HEK293 (cell line): ENCODE data around the gene ID1.

ENCODE experiments used
- CTCF ChIA-PET: fragments of 350-600 bp; formaldehyde crosslinking; extraction: SDS; loops from one replicate; lab custom pipeline; 2021; ENCODE audit warnings: antibody characterized with exemption; lab: Yijun Ruan, JAX
- POLR2A ChIA-PET: fragments of 300-600 bp; formaldehyde crosslinking; extraction: SDS; loops from one replicate; lab custom pipeline; 2020; ENCODE audit warnings: antibody characterized with exemption, inconsistent platforms; lab: Yijun Ruan, JAX
- H3K27ac ChIP-seq: fragments of 200-500 bp; sonication (Bioruptor generic); 2 replicates; pipeline ENCODE4 v1.5.1; 2014; ENCODE audit warnings: low read depth, low read length, control low read depth, inconsistent platforms; ENCODE audit errors: extremely low read depth
- H3K36me3 ChIP-seq, 2 experiments: fragments of 200-500 bp in 1 of 2; sonication (Bioruptor generic) in 1 of 2; 1 replicate in 1 of 2; 2 replicates in 1 of 2; pipeline ENCODE4 v1.5.1; 2014 to 2017; ENCODE audit warnings: inconsistent platforms in 2 of 2, low read length in 2 of 2; ENCODE audit not compliant: control insufficient read depth in 2 of 2, insufficient read depth in 1 of 2
- H3K4me1 ChIP-seq: fragments of 200-500 bp; sonication (Bioruptor generic); 2 replicates; pipeline ENCODE4 v1.5.1; 2014; ENCODE audit warnings: mild to moderate bottlenecking, low read length, inconsistent platforms; ENCODE audit not compliant: control insufficient read depth, insufficient read depth
- H3K4me3 ChIP-seq: 2 replicates; pipeline ENCODE4 v1.5.1; 2011; ENCODE audit warnings: low read depth, mild to moderate bottlenecking, control low read depth, low read length, moderate library complexity
- H3K9me3 ChIP-seq: fragments of 200-500 bp; sonication (Bioruptor generic); 2 replicates; pipeline ENCODE4 v1.5.1; 2014; ENCODE audit warnings: low read depth, low read length, inconsistent platforms; ENCODE audit not compliant: control insufficient read depth, insufficient read depth
- HIC1 ChIP-seq: fragments of 450-650 bp; formaldehyde crosslinking; IDR thresholded peaks from 2 replicates; pipeline ENCODE4 v1.5.1; 2016; ENCODE audit warnings: missing biosample characterization, missing genetic modification characterization
- TCF7L2 ChIP-seq: IDR thresholded peaks from 2 replicates; pipeline ENCODE4 v1.6.1; 2011; ENCODE audit warnings: low read depth, mild to moderate bottlenecking, inconsistent platforms, low read length, moderate library complexity, borderline replicate concordance
- ZBTB26 ChIP-seq: fragments of 450-650 bp; formaldehyde crosslinking; optimal IDR thresholded peaks from 2 replicates; pipeline ENCODE3; 2016; ENCODE audit warnings: missing biosample characterization, mild to moderate bottlenecking, missing genetic modification characterization
- ZFP37 ChIP-seq: fragments of 450-650 bp; formaldehyde crosslinking; IDR thresholded peaks from 2 replicates; pipeline ENCODE4 v1.5.1; 2016; ENCODE audit warnings: missing biosample characterization, missing genetic modification characterization
- ZNF133 ChIP-seq: fragments of 450-650 bp; formaldehyde crosslinking; IDR thresholded peaks from 2 replicates; pipeline ENCODE4 v1.5.1; 2016; ENCODE audit warnings: missing biosample characterization, missing genetic modification characterization
- ZNF146 ChIP-seq: fragments of 450-650 bp; formaldehyde crosslinking; IDR thresholded peaks from 2 replicates; pipeline ENCODE4 v1.5.1; 2016; ENCODE audit warnings: missing biosample characterization, missing genetic modification characterization
- ZNF214 ChIP-seq: fragments of 450-650 bp; formaldehyde crosslinking; IDR thresholded peaks from 2 replicates; pipeline ENCODE4 v1.5.1; 2017; ENCODE audit warnings: missing biosample characterization, mild to moderate bottlenecking, missing genetic modification characterization, borderline replicate concordance
- ZNF292 ChIP-seq: fragments of 450-650 bp; formaldehyde crosslinking; IDR thresholded peaks from 2 replicates; pipeline ENCODE4 v1.5.1; 2016; ENCODE audit warnings: low read depth, missing biosample characterization, missing genetic modification characterization, borderline replicate concordance
- ZNF341 ChIP-seq: fragments of 450-650 bp; formaldehyde crosslinking; IDR thresholded peaks from 2 replicates; pipeline ENCODE4; 2016; ENCODE audit warnings: low read depth, missing biosample characterization, missing genetic modification characterization
- ZNF555 ChIP-seq: fragments of 450-650 bp; formaldehyde crosslinking; conservative IDR thresholded peaks from 2 replicates; pipeline ENCODE4 v1.5.1; 2017; ENCODE audit warnings: missing biosample characterization, mild to moderate bottlenecking, missing genetic modification characterization, inconsistent platforms
- ZNF621 ChIP-seq: fragments of 450-650 bp; formaldehyde crosslinking; IDR thresholded peaks from 2 replicates; pipeline ENCODE4 v1.5.1; 2017; ENCODE audit warnings: missing biosample characterization, missing genetic modification characterization
- ZNF629 ChIP-seq: fragments of 450-650 bp; formaldehyde crosslinking; IDR thresholded peaks from 2 replicates; pipeline ENCODE4 v1.5.1; 2017; ENCODE audit warnings: missing biosample characterization, missing genetic modification characterization
- ZNF707 ChIP-seq: fragments of 450-650 bp; formaldehyde crosslinking; IDR thresholded peaks from 2 replicates; pipeline ENCODE4 v1.5.1; 2016; ENCODE audit warnings: missing biosample characterization, missing genetic modification characterization
- ZNF76 ChIP-seq: fragments of 450-650 bp; formaldehyde crosslinking; IDR thresholded peaks from 2 replicates; pipeline ENCODE4; 2016; ENCODE audit warnings: low read depth, missing biosample characterization, missing genetic modification characterization, borderline replicate concordance
- ZNF776 ChIP-seq: fragments of 450-650 bp; formaldehyde crosslinking; IDR thresholded peaks from 2 replicates; pipeline ENCODE4 v1.5.0; 2017; ENCODE audit warnings: missing biosample characterization, missing genetic modification characterization, borderline replicate concordance
- TF ChIP-seq, protein P1 (sequence below): fragments of 450-650 bp; formaldehyde crosslinking; IDR thresholded peaks from 2 replicates; pipeline ENCODE4 v1.5.1; 2016; ENCODE audit warnings: missing biosample characterization, missing genetic modification characterization
- TF ChIP-seq, protein P2 (sequence below): fragments of 450-650 bp; IDR thresholded peaks from 2 replicates; pipeline ENCODE4 v1.5.1; 2018; ENCODE audit warnings: missing biosample characterization, missing genetic modification characterization
- TF ChIP-seq, protein P3 (sequence below): fragments of 450-650 bp; formaldehyde crosslinking; IDR thresholded peaks from 2 replicates; pipeline ENCODE4 v1.5.1; 2016; ENCODE audit warnings: missing biosample characterization, missing genetic modification characterization

Gene ID1

GRCh38 chr20:31606804-31607639 is 1.9 kb downstream of the ID1 start (continued):
- no peak for TF ChIP-seq ZNF146
- TF ChIP-seq, protein P1, sequence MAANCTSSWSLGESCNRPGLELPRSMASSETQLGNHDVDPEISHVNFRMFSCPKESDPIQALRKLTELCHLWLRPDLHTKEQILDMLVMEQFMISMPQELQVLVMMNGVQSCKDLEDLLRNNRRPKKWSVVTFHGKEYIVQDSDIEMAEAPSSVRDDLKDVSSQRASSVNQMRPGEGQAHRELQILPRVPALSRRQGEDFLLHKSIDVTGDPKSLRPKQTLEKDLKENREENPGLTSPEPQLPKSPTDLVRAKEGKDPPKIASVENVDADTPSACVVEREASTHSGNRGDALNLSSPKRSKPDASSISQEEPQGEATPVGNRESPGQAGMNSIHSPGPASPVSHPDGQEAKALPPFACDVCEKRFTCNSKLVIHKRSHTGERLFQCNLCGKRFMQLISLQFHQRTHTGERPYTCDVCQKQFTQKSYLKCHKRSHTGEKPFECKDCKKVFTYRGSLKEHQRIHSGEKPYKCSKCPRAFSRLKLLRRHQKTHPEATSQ (tag by site-specific recombination): no peak
- TF ChIP-seq ZNF76 (tag by site-specific recombination): no peak
- TF ChIP-seq ZNF707 (tag by site-specific recombination): no peak
- TF ChIP-seq ZNF341: peak; percentile 81
- TF ChIP-seq, protein P2, sequence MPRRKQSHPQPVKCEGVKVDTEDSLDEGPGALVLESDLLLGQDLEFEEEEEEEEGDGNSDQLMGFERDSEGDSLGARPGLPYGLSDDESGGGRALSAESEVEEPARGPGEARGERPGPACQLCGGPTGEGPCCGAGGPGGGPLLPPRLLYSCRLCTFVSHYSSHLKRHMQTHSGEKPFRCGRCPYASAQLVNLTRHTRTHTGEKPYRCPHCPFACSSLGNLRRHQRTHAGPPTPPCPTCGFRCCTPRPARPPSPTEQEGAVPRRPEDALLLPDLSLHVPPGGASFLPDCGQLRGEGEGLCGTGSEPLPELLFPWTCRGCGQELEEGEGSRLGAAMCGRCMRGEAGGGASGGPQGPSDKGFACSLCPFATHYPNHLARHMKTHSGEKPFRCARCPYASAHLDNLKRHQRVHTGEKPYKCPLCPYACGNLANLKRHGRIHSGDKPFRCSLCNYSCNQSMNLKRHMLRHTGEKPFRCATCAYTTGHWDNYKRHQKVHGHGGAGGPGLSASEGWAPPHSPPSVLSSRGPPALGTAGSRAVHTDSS (tag by site-specific recombination): no peak
- no peak for TF ChIP-seq ZNF629 (tag by site-specific recombination)
- peak; percentile 77 for TF ChIP-seq TCF7L2
- TF ChIP-seq, protein P3, sequence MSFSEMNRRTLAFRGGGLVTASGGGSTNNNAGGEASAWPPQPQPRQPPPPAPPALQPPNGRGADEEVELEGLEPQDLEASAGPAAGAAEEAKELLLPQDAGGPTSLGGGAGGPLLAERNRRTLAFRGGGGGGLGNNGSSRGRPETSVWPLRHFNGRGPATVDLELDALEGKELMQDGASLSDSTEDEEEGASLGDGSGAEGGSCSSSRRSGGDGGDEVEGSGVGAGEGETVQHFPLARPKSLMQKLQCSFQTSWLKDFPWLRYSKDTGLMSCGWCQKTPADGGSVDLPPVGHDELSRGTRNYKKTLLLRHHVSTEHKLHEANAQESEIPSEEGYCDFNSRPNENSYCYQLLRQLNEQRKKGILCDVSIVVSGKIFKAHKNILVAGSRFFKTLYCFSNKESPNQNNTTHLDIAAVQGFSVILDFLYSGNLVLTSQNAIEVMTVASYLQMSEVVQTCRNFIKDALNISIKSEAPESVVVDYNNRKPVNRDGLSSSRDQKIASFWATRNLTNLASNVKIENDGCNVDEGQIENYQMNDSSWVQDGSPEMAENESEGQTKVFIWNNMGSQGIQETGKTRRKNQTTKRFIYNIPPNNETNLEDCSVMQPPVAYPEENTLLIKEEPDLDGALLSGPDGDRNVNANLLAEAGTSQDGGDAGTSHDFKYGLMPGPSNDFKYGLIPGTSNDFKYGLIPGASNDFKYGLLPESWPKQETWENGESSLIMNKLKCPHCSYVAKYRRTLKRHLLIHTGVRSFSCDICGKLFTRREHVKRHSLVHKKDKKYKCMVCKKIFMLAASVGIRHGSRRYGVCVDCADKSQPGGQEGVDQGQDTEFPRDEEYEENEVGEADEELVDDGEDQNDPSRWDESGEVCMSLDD (tag by site-specific recombination): no peak
- TF ChIP-seq HIC1 (tag by site-specific recombination): no peak
- no peak for TF ChIP-seq ZBTB26 (tag by site-specific recombination)

DNA sequence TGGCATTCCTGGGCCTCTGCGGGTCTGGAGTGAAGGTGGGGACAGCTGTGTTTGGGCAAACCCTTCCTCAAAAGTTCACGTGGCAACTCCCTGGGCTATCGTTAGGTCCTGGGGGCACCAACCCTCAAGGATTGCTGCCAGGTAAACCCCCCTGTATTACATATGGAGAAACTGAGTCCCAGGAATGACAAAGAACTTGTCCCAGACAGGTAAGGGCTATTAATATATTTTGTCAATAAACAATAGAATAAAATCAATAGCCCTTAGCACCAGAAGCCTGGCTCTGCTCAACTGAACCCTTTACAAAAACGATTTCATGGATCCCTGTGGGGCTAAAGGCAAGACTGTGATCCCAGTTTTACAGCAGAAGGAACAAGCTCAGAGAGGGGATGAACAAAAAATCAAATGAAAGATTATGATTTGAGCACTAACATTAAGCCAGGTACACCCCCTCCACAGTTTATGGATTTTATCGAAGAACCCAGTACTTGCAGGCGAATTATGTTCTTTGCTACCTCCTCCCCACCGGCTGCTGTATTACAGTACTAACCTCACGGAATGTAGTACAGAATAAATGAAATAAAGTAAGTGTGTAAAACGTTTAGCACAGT is 2.7 kb downstream of the ID1 start:
- H3K4me1 ChIP-seq: peaks cover 15% of the 10 kb centered on the region
- POLR2A ChIA-PET: interaction anchor here (1.1 to 8.7 kb wide), 5 partner anchors 30 to 116 kb away, joined by 3 to 255 read pairs (median 23); no protein-coding TSS in a partner anchor
- peaks cover 0 to 17% of the 10 kb centered on the region in 2 experiments; a peak in 1 of 3 replicates for H3K36me3 ChIP-seq
- H3K27ac ChIP-seq: no peak overlapping the region; the same call in 1 of the 2 replicates
- peak overlapping the region; percentile 4; the same call in 1 of the 2 replicates for H3K4me3 ChIP-seq
- H3K9me3 ChIP-seq: no peaks in the 10 kb centered on the region
- CTCF ChIA-PET: interaction anchor here (0.6 to 26.4 kb wide), 7 partner anchors 14 to 345 kb away, joined by 3 to 1204 read pairs (median 5); no protein-coding TSS in a partner anchor
- TF ChIP-seq ZNF292 (tag by site-specific recombination): no peak
- no peak for TF ChIP-seq ZNF621 (tag by site-specific recombination)
- TF ChIP-seq ZFP37 (tag by site-specific recombination): no peak
- TF ChIP-seq ZNF776 (tag by site-specific recombination): no peak
- TF ChIP-seq ZNF214: no peak
- TF ChIP-seq ZNF133 (tag by site-specific recombination): no peak
- no peak for TF ChIP-seq ZNF555
- TF ChIP-seq, all 188 proteins: peak for 0
